SK-N-SH treated with all-trans-retinoic acid at 6 μM for 48 hours (cell line): ENCODE results near the gene TMEM52B.

ENCODE experiments used
- ARNTL ChIP-seq: fragments of 450-650 bp; formaldehyde crosslinking; IDR thresholded peaks from 2 replicates; pipeline ENCODE4 v1.5.0; 2020; ENCODE audit warnings: low read depth, mild to moderate bottlenecking, moderate library complexity, borderline replicate concordance
- CREB5 ChIP-seq: fragments of 250-450 bp; sonication (Bioruptor Pico); IDR thresholded peaks from 2 replicates; pipeline ENCODE4 v1.5.1; 2020; ENCODE audit warnings: low read depth, mild to moderate bottlenecking, moderate library complexity
- GLIS3 ChIP-seq: fragments of 250-450 bp; sonication (Bioruptor Pico); IDR thresholded peaks from 2 replicates; pipeline ENCODE4 v1.5.0; 2020; ENCODE audit warnings: mild to moderate bottlenecking, moderate library complexity
- RARB ChIP-seq: fragments of 250-450 bp; sonication (Bioruptor Pico); IDR thresholded peaks from 2 replicates; pipeline ENCODE4 v1.8.0; 2021; ENCODE audit warnings: mild to moderate bottlenecking, moderate library complexity
- SNAI2 ChIP-seq: fragments of 250-450 bp; sonication (Bioruptor Pico); IDR thresholded peaks from 2 replicates; pipeline ENCODE4 v1.5.0; 2020; ENCODE audit warnings: mild to moderate bottlenecking, moderate library complexity
- TSHZ2 ChIP-seq: fragments of 250-450 bp; sonication (Bioruptor Pico); IDR thresholded peaks from 2 replicates; pipeline ENCODE4 v1.5.0; 2020; ENCODE audit warnings: mild to moderate bottlenecking, moderate library complexity
- ZC3H10 ChIP-seq: fragments of 250-450 bp; sonication (Bioruptor Pico); IDR thresholded peaks from 2 replicates; pipeline ENCODE4 v1.5.1; 2021; ENCODE audit warnings: mild to moderate bottlenecking, moderate library complexity
- ZFP3 ChIP-seq: fragments of 250-450 bp; sonication (Bioruptor Pico); IDR thresholded peaks from 2 replicates; pipeline ENCODE4 v1.5.0; 2020; ENCODE audit warnings: mild to moderate bottlenecking, moderate library complexity
- ZNF70 ChIP-seq: fragments of 450-650 bp; formaldehyde crosslinking; IDR thresholded peaks from 2 replicates; pipeline ENCODE4 v1.5.0; 2020; ENCODE audit warnings: mild to moderate bottlenecking, moderate library complexity
- TF ChIP-seq, protein P1 (sequence below): fragments of 250-450 bp; sonication (Bioruptor Pico); IDR thresholded peaks from 2 replicates; pipeline ENCODE4 v1.8.0; 2020; ENCODE audit warnings: mild to moderate bottlenecking, moderate library complexity, borderline replicate concordance

DNA sequence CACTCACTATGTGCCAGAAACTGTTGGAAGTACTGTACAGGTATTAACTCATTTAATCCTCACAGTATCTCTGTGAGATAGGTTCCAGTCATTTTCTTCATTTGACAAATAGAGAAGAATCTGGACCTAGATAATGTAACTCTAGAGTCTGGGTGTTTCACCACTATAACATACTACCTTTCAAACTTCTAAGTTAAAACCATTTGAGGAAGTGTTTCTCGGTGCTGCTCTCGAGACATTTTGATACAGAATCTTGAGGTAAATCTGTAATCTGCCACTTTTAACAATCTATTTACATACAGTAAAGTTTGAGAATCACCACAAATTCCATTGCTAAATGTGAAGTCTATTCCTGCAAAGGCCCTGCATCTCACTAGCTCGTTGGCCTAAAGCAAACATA lies 15.7 kb upstream of the TMEM52B start:
- no peak for TF ChIP-seq GLIS3 (CRISPR knock-in tag)
- TF ChIP-seq ZFP3 (CRISPR knock-in tag) = no peak
- TF ChIP-seq ARNTL (CRISPR knock-in tag) = no peak
- TF ChIP-seq, protein P1, sequence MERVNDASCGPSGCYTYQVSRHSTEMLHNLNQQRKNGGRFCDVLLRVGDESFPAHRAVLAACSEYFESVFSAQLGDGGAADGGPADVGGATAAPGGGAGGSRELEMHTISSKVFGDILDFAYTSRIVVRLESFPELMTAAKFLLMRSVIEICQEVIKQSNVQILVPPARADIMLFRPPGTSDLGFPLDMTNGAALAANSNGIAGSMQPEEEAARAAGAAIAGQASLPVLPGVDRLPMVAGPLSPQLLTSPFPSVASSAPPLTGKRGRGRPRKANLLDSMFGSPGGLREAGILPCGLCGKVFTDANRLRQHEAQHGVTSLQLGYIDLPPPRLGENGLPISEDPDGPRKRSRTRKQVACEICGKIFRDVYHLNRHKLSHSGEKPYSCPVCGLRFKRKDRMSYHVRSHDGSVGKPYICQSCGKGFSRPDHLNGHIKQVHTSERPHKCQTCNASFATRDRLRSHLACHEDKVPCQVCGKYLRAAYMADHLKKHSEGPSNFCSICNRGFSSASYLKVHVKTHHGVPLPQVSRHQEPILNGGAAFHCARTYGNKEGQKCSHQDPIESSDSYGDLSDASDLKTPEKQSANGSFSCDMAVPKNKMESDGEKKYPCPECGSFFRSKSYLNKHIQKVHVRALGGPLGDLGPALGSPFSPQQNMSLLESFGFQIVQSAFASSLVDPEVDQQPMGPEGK (CRISPR knock-in tag) = no peak
- no peak for TF ChIP-seq ZC3H10 (CRISPR knock-in tag)
- TF ChIP-seq CREB5 (CRISPR knock-in tag) = no peak
- TF ChIP-seq SNAI2 (CRISPR knock-in tag) = no peak
- no peak for TF ChIP-seq TSHZ2 (CRISPR knock-in tag)
- TF ChIP-seq RARB (CRISPR knock-in tag) = no peak
- TF ChIP-seq ZNF70 = no peak
